HPDE6-E6E7 (cell line): ENCODE measurements around the gene DNAH1.

Experiments used
- DNase-seq: peaks from one replicate; pipeline ENCODE4 v3.0.0; 2011; ENCODE audit warnings: missing footprints; ENCODE audit errors: extremely low spot score

Gene DNAH1

GRCh38 chr3:52310861-52311575, 5.1 kb upstream of the DNAH1 start:
- DNase-seq: no peak

DNA sequence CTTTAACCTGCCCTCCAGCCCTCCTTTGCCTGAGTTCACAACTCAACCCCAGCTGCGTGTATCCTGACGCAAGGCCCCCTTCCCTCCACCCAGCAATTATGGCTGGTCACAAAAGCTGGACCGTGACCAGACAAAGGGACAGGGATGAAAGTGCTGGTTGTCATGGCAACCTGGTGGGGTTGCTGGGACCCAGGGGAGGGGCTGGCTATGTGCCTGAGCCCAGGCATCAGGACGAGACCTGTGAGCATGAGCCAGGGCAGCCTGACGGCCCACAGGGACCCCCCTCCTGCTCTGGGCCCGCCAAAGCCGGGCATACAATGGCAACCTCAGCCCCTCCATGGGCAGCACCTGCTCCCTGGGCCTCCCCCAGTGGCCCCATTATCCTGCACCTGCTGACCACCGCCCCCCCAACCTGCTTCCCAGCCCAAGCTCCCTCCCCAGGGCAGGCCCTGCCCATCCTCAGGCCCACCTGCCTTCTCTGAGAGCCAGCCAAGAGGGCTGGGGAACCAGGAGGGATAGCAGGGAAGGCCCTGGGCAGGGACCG, 4.5 kb upstream of the DNAH1 start:
- DNase-seq: no peak

DNA sequence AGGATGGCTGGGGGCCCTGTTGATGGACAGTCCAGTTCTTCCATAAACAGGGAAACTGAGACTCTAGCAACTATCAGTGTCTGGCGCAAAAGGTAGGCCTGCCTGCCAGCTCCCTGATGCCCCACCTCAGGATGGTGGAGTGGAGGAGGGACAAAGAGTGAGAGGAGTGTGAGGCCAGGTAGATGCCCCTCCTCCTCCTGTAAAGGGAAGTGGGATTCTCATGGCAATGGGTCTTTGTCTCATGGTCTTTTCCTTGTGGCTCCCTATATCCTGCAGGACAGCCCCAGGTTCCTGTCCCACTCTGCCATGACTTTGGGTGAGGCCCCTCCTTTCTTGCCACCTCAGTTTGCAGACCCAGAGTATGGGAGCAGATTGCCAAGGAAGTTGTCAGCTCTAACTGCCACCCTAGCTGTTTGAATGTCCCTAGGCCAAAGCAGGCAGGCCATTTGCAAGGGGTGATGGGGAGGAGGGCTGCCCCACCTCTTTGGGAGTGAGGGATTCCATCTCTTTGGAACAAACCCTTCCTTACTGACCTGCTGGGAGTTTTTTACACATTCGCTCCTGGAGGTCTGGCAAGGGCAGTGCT, 2.8 kb upstream of the DNAH1 start:
- no peak for DNase-seq

DNA sequence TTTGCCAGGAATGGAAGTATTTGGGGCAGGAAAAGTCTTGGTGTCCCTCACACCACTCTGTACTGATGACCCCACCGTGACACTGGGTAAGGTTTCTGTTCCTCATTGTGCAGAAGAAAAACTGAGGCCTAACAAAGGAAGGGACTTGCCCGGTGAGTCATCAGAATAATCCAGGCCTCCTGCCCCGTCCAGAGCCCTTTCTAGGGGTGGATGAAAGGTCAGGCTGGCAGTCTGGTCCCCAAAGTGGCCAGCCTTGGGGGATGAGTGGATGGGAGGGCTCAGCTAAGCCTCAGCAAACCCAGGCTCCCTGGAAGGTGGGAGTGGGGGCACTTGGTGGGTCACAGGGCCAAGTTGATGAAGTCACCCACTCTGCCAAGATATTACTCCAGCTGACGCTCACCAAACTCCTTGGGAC, 2.3 kb upstream of the DNAH1 start:
- DNase-seq: peak; percentile 21

DNA sequence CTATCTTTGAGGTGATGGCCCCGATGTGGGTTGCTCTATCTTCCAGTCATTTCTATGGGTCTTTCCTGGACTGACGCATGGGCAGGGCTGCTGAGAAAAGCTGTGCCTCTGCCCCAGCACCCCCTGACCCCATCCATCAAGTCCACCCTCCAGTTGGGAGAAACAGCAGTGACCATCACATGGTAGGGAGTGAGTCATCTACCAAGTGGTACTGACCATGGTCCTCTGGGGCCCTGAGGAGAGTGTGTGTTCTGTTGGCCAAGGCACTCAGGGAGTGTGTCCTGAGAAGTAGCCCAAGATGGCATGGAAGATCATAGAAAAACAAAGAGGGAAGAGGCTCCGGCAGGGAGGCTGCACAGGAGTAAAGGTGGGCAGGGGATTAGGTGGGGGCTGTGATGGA, 1.6 kb upstream of the DNAH1 start:
- DNase-seq: no peak

- no peak for DNase-seq
Measured at GRCh38 chr3:52315006-52315405, 1.1 kb upstream of the DNAH1 start.

- DNase-seq: no peak
Measured at GRCh38 chr3:52317208-52318000, 1.3 kb downstream of the DNAH1 start.

- no peak for DNase-seq
Measured at GRCh38 chr3:52318186-52318816, 2.2 kb downstream of the DNAH1 start.

- DNase-seq: no peak
Measured at GRCh38 chr3:52319921-52320595, 3.9 kb downstream of the DNAH1 start.

DNA sequence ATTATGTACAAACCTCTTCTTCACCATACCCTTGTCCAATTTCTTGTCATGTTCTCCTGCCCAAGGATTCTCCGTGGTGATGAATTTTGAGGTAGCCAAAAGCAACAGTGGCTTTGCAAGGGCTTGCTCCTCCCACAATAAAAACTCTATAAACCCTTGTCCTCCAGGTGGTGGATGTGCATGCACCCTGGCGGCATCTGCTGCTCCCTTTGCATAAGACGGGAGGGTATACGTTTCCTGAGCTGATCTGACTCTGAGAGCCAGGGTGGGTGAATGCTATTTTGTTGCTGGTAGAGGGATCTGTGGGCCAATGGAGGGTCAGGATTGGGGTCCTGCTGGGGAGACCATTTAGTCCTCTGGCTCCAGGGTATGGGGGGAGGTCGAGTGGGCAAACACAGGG, 5.4 kb downstream of the DNAH1 start:
- no peak for DNase-seq

GRCh38 chr3:52322466-52322865, 6.3 kb downstream of the DNAH1 start:
- no peak for DNase-seq

DNA sequence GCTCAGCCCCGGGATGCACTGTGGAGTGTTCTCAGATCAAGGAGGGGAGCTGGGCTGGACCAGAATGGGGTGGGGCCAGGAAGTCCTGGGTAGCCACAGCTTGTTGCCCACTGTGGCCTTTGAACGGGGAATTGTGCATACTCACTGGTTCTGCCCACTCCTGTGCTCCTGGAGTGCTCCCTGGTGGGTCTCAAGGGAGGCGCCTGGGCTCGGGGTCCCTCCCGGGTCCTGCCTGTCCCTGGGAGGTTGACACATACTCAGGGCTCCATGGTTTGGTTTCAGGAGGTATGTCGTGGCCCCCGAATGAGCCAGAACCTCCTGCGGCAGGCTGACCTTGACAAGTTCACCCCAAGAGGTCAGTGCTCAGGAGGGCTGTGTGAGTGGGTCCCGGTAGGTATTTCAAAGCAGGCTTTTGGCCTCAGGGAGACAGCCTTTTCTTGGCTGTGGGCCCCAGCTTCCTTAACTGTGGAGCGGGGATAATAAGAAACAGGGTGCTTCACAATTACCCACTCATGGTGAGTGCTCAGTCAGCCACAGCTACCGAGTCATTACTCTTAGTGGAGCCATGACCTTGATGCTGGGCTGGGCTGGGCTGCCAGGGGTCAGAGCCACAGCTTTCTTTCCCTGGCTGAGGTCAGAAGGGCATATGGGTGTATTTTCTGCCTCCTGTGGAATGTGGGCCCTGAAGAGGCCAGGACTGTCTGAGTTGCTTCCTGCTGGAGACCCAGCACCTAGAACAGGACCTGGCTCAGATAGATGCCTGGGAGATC, 7.6 kb downstream of the DNAH1 start:
- DNase-seq: no peak

- DNase-seq: no peak
Measured at GRCh38 chr3:52324676-52325075, 8.6 kb downstream of the DNAH1 start.

GRCh38 chr3:52325686-52326085, 9.6 kb downstream of the DNAH1 start:
- no peak for DNase-seq

DNA sequence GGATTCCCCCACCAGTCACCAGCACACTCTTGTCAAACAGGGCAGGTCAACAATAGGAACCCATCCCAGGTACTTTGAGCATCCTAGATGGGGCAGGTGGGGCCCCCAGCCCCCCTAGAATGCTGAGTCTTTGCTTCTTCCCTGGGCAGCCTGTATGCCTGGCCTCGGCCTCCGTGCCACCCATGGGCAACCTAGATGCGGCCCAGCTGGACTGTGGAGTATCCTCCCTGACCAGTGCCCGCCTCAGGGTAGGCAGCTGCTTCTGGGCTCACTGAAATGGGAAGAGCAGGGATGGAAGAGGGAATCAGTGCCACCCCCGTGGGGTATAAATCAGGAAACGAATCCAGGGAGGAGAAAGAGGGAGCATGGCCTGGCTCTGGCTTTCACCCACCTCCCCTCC, 10.9 kb downstream of the DNAH1 start:
- DNase-seq: no peak

GRCh38 chr3:52327486-52328290, 11.6 kb downstream of the DNAH1 start:
- no peak for DNase-seq

GRCh38 chr3:52328536-52329080, 12.5 kb downstream of the DNAH1 start:
- no peak for DNase-seq

GRCh38 chr3:52330194-52330805, 14.2 kb downstream of the DNAH1 start:
- DNase-seq: no peak

- no peak for DNase-seq
Measured at GRCh38 chr3:52331091-52331490, 15.0 kb downstream of the DNAH1 start.
